Endothelial cell of umbilical vein (primary cell): Measurements from ENCODE around the gene GTF3C5.

Experiments used
- EZH2 ChIP-seq: IDR thresholded peaks from 2 replicates; pipeline ENCODE4 v1.6.1; 2012; ENCODE audit warnings: borderline replicate concordance, low read depth, mild to moderate bottlenecking, moderate library complexity, low read length, inconsistent platforms; ENCODE audit not compliant: severe bottlenecking
- GATA2 ChIP-seq: IDR thresholded peaks from 2 replicates; pipeline ENCODE4 v1.7.0; 2011; ENCODE audit warnings: low read depth, mild to moderate bottlenecking, moderate library complexity, mixed read lengths, low read length; ENCODE audit not compliant: insufficient read length, insufficient read depth
- MYC ChIP-seq: IDR thresholded peaks from one replicate; pipeline ENCODE4 v1.6.1; 2011; ENCODE audit warnings: mild to moderate bottlenecking, low read depth, low read length
- POLR2A ChIP-seq: IDR thresholded peaks from 2 replicates; pipeline ENCODE4 v1.6.1; 2012; ENCODE audit warnings: low read depth, mild to moderate bottlenecking, control low read depth, low read length
- TF ChIP-seq, protein P1 (sequence below), 2 donors: IDR thresholded peaks; 1 replicate in 1 of 2; 2 replicates in 1 of 2; pipeline ENCODE4 v1.5.1; 2011; ENCODE audit warnings: low read length in 2 of 2, mild to moderate bottlenecking in 2 of 2, moderate library complexity in 2 of 2, control low read depth in 1 of 2, inconsistent platforms in 1 of 2, low read depth in 1 of 2; ENCODE audit not compliant: insufficient read depth in 1 of 2; ENCODE audit errors: extremely low read depth in 1 of 2

- TF ChIP-seq, protein P1, sequence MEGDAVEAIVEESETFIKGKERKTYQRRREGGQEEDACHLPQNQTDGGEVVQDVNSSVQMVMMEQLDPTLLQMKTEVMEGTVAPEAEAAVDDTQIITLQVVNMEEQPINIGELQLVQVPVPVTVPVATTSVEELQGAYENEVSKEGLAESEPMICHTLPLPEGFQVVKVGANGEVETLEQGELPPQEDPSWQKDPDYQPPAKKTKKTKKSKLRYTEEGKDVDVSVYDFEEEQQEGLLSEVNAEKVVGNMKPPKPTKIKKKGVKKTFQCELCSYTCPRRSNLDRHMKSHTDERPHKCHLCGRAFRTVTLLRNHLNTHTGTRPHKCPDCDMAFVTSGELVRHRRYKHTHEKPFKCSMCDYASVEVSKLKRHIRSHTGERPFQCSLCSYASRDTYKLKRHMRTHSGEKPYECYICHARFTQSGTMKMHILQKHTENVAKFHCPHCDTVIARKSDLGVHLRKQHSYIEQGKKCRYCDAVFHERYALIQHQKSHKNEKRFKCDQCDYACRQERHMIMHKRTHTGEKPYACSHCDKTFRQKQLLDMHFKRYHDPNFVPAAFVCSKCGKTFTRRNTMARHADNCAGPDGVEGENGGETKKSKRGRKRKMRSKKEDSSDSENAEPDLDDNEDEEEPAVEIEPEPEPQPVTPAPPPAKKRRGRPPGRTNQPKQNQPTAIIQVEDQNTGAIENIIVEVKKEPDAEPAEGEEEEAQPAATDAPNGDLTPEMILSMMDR (IDR thresholded peaks at IDR 0.05; ENCODE audit: extremely low read depth in 1 of 2, insufficient read depth in 1 of 2, low read depth in 1 of 2, low read length in 2 of 2): no peak
- TF ChIP-seq POLR2A (no peak), MYC (no peak), GATA2 (no peak), EZH2 (no peak)
These were observed 75.9 kb downstream of the GTF3C5 start for GRCh38 chr9:133106511-133107244.
